GM13977 (cell line): ENCODE results near the gene AUTS2.

Experiments
- DNase-seq: peaks from one replicate; pipeline ENCODE4 v3.0.0; 2012; ENCODE audit warnings: low spot score
- CTCF ChIP-seq: IDR thresholded peaks from 2 replicates; pipeline ENCODE4 v1.5.1; 2012; ENCODE audit warnings: mild to moderate bottlenecking, control low read depth; ENCODE audit not compliant: insufficient read depth; ENCODE audit errors: extremely low read depth, missing control alignments
- in situ Hi-C: fragments of 300-500 bp; cut with MboI; formaldehyde crosslinking; loops from one replicate; pipeline ENCODE4 v1.12.0; 2022; ENCODE audit warnings: low sequenced_read_pairs, low pct_unique_long_range_greater_than_20kb, mixed read lengths, inconsistent platforms; ENCODE audit not compliant: unreplicated experiment

AUTS2 gene

GRCh38 chr7:70766694-70767093 lies 1168.4 kb downstream of the AUTS2 start:
- no peak for TF ChIP-seq CTCF
- in situ Hi-C loops, result no loop called here
- no peak for DNase-seq

- no peak for TF ChIP-seq CTCF
- DNase-seq, result no peak
- in situ Hi-C loops, result no loop called here
Measured at GRCh38 chr7:70770154-70770553, 1171.9 kb downstream of the AUTS2 start.

GRCh38 chr7:70771451-70771850 lies 1173.2 kb downstream of the AUTS2 start:
- no peak for TF ChIP-seq CTCF
- in situ Hi-C loops, result no loop called here
- no peak for DNase-seq

GRCh38 chr7:70772891-70773290 lies 1174.6 kb downstream of the AUTS2 start:
- in situ Hi-C loops, result no loop called here
- no peak for TF ChIP-seq CTCF
- no peak for DNase-seq

GRCh38 chr7:70773406-70773805 lies 1175.1 kb downstream of the AUTS2 start:
- in situ Hi-C loops, result no loop called here
- DNase-seq, result no peak
- no peak for TF ChIP-seq CTCF

- no peak for TF ChIP-seq CTCF
- in situ Hi-C loops, result no loop called here
- no peak for DNase-seq
Measured at GRCh38 chr7:70774950-70775527, 1176.8 kb downstream of the AUTS2 start.
